GM19240 (cell line): ENCODE results near the gene BLOC1S2.
A peak's percentile ranks its signal among the peaks of the same experiment; 100 is the strongest.
"Not testable (repeated sequence)": the region's sequence is repeated elsewhere in the genome, so short reads cannot be mapped to it uniquely, and the experiment has no call there.

Source experiments
- DNase-seq: peaks from one replicate; pipeline ENCODE4 v3.0.0; 2011; ENCODE audit warnings: low spot score; ENCODE audit not compliant: insufficient read length

Gene BLOC1S2

GRCh38 chr10:100286051-100287033 is at the start of gene BLOC1S2:
BLOC1S2 (minus strand) TSS chr10:100286680; CDS start chr10:100286659, 21 bp downstream.
- peak; percentile 90 for DNase-seq

- no peak for DNase-seq
Observed at GRCh38 chr10:100334762-100335161, 48.3 kb upstream of the BLOC1S2 start.

- DNase-seq: no peak
Observed at GRCh38 chr10:100333661-100334440, 47.4 kb upstream of the BLOC1S2 start.

- DNase-seq: no peak
Observed at GRCh38 chr10:100333106-100333505, 46.6 kb upstream of the BLOC1S2 start.

- no peak for DNase-seq
Observed at GRCh38 chr10:100330079-100330478, 43.6 kb upstream of the BLOC1S2 start, which contains the start of gene PKD2L1. PKD2L1 (minus strand) TSS chr10:100330228; CDS start chr10:100330103, 125 bp downstream.

- no peak for DNase-seq
Observed at GRCh38 chr10:100328198-100328597, 41.7 kb upstream of the BLOC1S2 start.

GRCh38 chr10:100327718-100328009 is 41.2 kb upstream of the BLOC1S2 start:
- DNase-seq: no peak

GRCh38 chr10:100327007-100327717 is 40.7 kb upstream of the BLOC1S2 start:
- DNase-seq: peak; percentile 79

- no peak for DNase-seq
Observed at GRCh38 chr10:100325158-100325557, 38.7 kb upstream of the BLOC1S2 start.

- DNase-seq: no peak
Observed at GRCh38 chr10:100319707-100320402, 33.4 kb upstream of the BLOC1S2 start.

GRCh38 chr10:100318207-100318606 is 31.7 kb upstream of the BLOC1S2 start:
- DNase-seq: no peak

GRCh38 chr10:100315615-100316014 is 29.1 kb upstream of the BLOC1S2 start:
- DNase-seq: no peak

- DNase-seq: no peak
Observed at GRCh38 chr10:100311298-100311697, 24.8 kb upstream of the BLOC1S2 start.

- DNase-seq: no peak
Observed at GRCh38 chr10:100307684-100308083, 21.2 kb upstream of the BLOC1S2 start.

GRCh38 chr10:100306861-100307260 is 20.4 kb upstream of the BLOC1S2 start:
- no peak for DNase-seq

- no peak for DNase-seq
Observed at GRCh38 chr10:100304414-100304813, 17.9 kb upstream of the BLOC1S2 start.

GRCh38 chr10:100303724-100304319 is 17.3 kb upstream of the BLOC1S2 start:
- no peak for DNase-seq

GRCh38 chr10:100301123-100301522 is 14.6 kb upstream of the BLOC1S2 start:
- DNase-seq: not testable (repeated sequence)

GRCh38 chr10:100297242-100297641 is 10.8 kb upstream of the BLOC1S2 start:
- DNase-seq: no peak

GRCh38 chr10:100293066-100293465 is 6.6 kb upstream of the BLOC1S2 start:
- DNase-seq: no peak

GRCh38 chr10:100292300-100292699 is 5.8 kb upstream of the BLOC1S2 start:
- not testable (repeated sequence) for DNase-seq
